Measurements from ENCODE around the gene GPR157. TPM values are rescaled to one million over a fixed set of nuclear protein-coding genes. Genes with fewer than 3 reads are reported as not detected.

The GPR157 gene
- polyA plus RNA-seq, 3 donors = 0.56 to 1.1 (median 0.72) TPM

DNA sequence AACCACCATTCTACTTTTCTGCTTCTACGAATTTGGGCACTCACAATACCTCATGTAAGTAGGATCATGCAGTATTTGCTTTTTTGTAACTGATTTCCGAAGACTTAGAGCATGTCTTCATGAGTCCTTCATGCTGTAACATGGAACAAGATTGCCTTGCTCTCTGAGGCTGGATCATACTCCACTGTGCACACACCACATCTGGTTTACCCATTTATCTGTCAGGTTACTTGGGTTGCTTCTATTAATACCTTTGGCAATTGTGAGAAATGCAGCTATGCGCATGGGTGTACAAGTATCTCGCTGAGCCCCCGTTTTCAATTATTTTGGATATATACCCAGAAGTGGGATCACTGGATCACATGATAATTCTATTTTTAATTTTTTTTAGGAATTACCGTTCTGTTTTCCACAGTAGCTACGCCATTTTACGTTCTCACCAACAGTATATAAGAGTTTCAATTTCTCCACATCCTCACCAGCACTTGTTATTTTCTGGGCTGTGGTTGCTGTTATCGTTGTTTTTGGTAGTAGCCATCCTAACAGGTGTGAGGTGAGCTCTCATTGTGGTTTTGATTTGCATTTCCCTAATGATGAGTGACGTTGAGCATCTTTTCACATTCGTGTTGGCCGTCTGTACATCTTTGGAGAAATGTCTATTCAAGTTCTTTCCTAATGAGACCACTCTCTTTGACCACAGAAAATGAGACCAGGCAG, 48.8 kb downstream of the GPR157 start:
- no peak for DNase-seq

More for the DNA sequence above, 48.8 kb downstream of the GPR157 start:
- peaks cover 73% of the 10 kb centered on the region for H3K4me1 Mint-ChIP-seq
- 100% methylated on average over 1 of the region's 12 CpGs for WGBS (ENCODE audit: insufficient coverage)
- TF ChIP-seq CTCF (IDR thresholded peaks at IDR 0.05) = no peak
- H3K4me3 Mint-ChIP-seq = no peak overlapping the region
- no peaks in the 10 kb centered on the region for H3K27me3 ChIP-seq (ENCODE audit: control insufficient read depth in 2 of 2, insufficient read depth in 2 of 2, low read length in 2 of 2)
- intact Hi-C loops (cut with micrococcal nuclease) = loop anchor here in 1 of 2 donors (5.0 kb wide), 1 partner anchor 208 kb away; no protein-coding TSS in a partner anchor
- no peaks in the 10 kb centered on the region for H3K36me3 ChIP-seq (replicated peaks in 1 of 2; ENCODE audit: control insufficient read depth in 1 of 2, insufficient read depth in 2 of 2, low read length in 2 of 2)
- H3K27ac ChIP-seq (ENCODE audit: low read depth in 1 of 2, low read length in 2 of 2) = no peak overlapping the region
- peaks cover 0 to 1% (median 0%) of the 10 kb centered on the region in 7 donors for H3K9me3 Mint-ChIP-seq
- H3K27ac Mint-ChIP-seq = peak overlapping the region in 1 of 7 donors; percentile 52
- H3K27me3 Mint-ChIP-seq (ENCODE audit: low read depth in 3 of 3) = peaks cover 1 to 5% (median 3%) of the 10 kb centered on the region in 3 donors
- H3K9ac ChIP-seq (ENCODE audit: insufficient read depth, low read length, poor library complexity, severe bottlenecking) = no peak overlapping the region
- no peak overlapping the region for H2AFZ ChIP-seq (ENCODE audit: insufficient read depth, low read depth, low read length, poor library complexity, severe bottlenecking)
- no peak overlapping the region for H3K4me3 ChIP-seq (replicated peaks in 1 of 3; ENCODE audit: low read depth in 2 of 3, low read length in 3 of 3)
- no peaks in the 10 kb centered on the region for H4K20me1 ChIP-seq (ENCODE audit: insufficient read depth, low read length)
- peaks cover 66 to 77% of the 10 kb centered on the region in 2 donors for H3K4me1 ChIP-seq (ENCODE audit: control insufficient read depth in 1 of 2, insufficient read depth in 2 of 2, low read length in 2 of 2)
- H3K79me2 ChIP-seq (ENCODE audit: insufficient read depth, low read length) = no peaks in the 10 kb centered on the region
- no peak overlapping the region for H3K4me2 ChIP-seq (replicated peaks; ENCODE audit: extremely low read depth, low read length, poor library complexity, severe bottlenecking)
- H3K9me3 ChIP-seq (replicated peaks in 1 of 2; ENCODE audit: control insufficient read depth in 1 of 2, insufficient read depth in 1 of 2, low read length in 2 of 2) = no peaks in the 10 kb centered on the region
- peaks cover 0 to 13% of the 10 kb centered on the region in 2 donors for H3K36me3 Mint-ChIP-seq
